DND-41 (cell line): Measurements from ENCODE around the gene ERC2.

Experiments used
- ATAC-seq: fragments of 200-7000 bp; cut with Tn5 transposase; 3 replicates; pipeline ENCODE4 v1.9.1; 2021; ENCODE audit warnings: low read depth; ENCODE audit not compliant: insufficient read depth
- DNase-seq: peaks from one replicate; pipeline ENCODE4 v3.0.0-alpha.2; 2020
- H2AFZ ChIP-seq: 2 replicates; pipeline ENCODE4 v1.6.0; 2012; ENCODE audit warnings: low read depth, low read length
- H3K27ac ChIP-seq: 2 replicates; pipeline ENCODE4 v1.5.1; 2012; ENCODE audit warnings: low read length, inconsistent platforms
- H3K27me3 ChIP-seq: fragments of 200-600 bp; sonication (generic); 2 replicates; pipeline ENCODE4 v1.6.0; 2012; ENCODE audit warnings: low read length, mild to moderate bottlenecking, inconsistent platforms; ENCODE audit not compliant: insufficient read depth, poor library complexity
- H3K36me3 ChIP-seq: 2 replicates; pipeline ENCODE4 v1.5.1; 2012; ENCODE audit warnings: low read length, inconsistent platforms; ENCODE audit not compliant: insufficient read depth
- H3K4me1 ChIP-seq: 2 replicates; pipeline ENCODE4 v1.5.1; 2012; ENCODE audit warnings: mild to moderate bottlenecking, low read length; ENCODE audit not compliant: insufficient read depth
- H3K4me2 ChIP-seq: 2 replicates; pipeline ENCODE4 v1.6.0; 2012; ENCODE audit warnings: mild to moderate bottlenecking, moderate library complexity, low read length, inconsistent platforms; ENCODE audit not compliant: insufficient read depth
- H3K4me3 ChIP-seq, 2 experiments: fragments of 200-600 bp in 1 of 2; shearing (Covaris generic) in 1 of 2; 2 replicates each; pipeline ENCODE4 v1.5.1; 2012 to 2016; ENCODE audit warnings: inconsistent platforms in 2 of 2, low read length in 2 of 2, mild to moderate bottlenecking in 2 of 2, low read depth in 1 of 2, moderate library complexity in 1 of 2
- H3K79me2 ChIP-seq: 2 replicates; pipeline ENCODE4 v1.6.0; 2012; ENCODE audit warnings: low read length, inconsistent platforms; ENCODE audit not compliant: insufficient read depth
- H3K9ac ChIP-seq: 2 replicates; pipeline ENCODE4 v1.6.0; 2012; ENCODE audit warnings: low read depth, mild to moderate bottlenecking, inconsistent platforms, low read length, moderate library complexity
- H3K9me3 ChIP-seq: 2 replicates; pipeline ENCODE4 v1.5.1; 2012; ENCODE audit warnings: low read length, moderate library complexity, mild to moderate bottlenecking, inconsistent platforms; ENCODE audit not compliant: insufficient read depth, severe bottlenecking
- H4K20me1 ChIP-seq: 2 replicates; pipeline ENCODE4 v1.6.0; 2012; ENCODE audit warnings: low read length; ENCODE audit not compliant: insufficient read depth
- EZH2 ChIP-seq: IDR thresholded peaks from 3 replicates; pipeline ENCODE4 v1.6.1; 2012; ENCODE audit warnings: borderline replicate concordance, low read depth, mild to moderate bottlenecking, moderate library complexity, low read length, inconsistent platforms; ENCODE audit not compliant: severe bottlenecking
- TF ChIP-seq, protein P1 (sequence below): IDR thresholded peaks from 2 replicates; pipeline ENCODE4 v1.5.1; 2012; ENCODE audit warnings: borderline replicate concordance, low read length, moderate library complexity, mild to moderate bottlenecking; ENCODE audit not compliant: poor library complexity, severe bottlenecking; ENCODE audit errors: extremely low read depth

The ERC2 gene

DNA sequence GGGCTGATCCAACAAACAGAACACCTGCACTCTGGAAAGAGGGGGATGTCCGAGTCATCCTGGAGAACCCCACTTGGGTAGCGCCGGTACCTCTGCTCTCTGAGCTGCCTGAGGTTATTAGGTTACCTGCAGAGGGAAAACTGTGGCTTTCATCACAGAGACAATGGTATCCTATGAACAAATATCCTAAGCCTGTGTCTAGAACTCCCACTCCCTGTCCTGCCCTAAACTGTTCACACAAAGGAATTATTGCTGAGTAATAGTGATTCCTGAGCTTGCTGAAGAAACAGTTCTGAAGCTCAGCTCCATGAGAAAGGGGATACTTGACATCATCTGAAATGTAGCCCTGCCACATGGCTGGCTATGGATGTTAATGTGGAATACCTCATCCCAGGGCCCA is 949.2 kb downstream of the ERC2 start:
- Histone ChIP-seq H3K4me3 (no peak overlapping the region), H2AFZ (no peak overlapping the region), H3K9ac (no peak overlapping the region), H3K27me3 (no peaks in the 10 kb centered on the region), H3K9me3 (no peaks in the 10 kb centered on the region), H3K36me3 (no peaks in the 10 kb centered on the region), H3K4me2 (no peak overlapping the region), H4K20me1 (no peaks in the 10 kb centered on the region), H3K4me1 (peaks cover 6% of the 10 kb centered on the region; the same call in 1 of the 2 replicates), H3K79me2 (no peaks in the 10 kb centered on the region), H3K27ac (no peak overlapping the region)
- no peak for ATAC-seq
- TF ChIP-seq, protein P1, sequence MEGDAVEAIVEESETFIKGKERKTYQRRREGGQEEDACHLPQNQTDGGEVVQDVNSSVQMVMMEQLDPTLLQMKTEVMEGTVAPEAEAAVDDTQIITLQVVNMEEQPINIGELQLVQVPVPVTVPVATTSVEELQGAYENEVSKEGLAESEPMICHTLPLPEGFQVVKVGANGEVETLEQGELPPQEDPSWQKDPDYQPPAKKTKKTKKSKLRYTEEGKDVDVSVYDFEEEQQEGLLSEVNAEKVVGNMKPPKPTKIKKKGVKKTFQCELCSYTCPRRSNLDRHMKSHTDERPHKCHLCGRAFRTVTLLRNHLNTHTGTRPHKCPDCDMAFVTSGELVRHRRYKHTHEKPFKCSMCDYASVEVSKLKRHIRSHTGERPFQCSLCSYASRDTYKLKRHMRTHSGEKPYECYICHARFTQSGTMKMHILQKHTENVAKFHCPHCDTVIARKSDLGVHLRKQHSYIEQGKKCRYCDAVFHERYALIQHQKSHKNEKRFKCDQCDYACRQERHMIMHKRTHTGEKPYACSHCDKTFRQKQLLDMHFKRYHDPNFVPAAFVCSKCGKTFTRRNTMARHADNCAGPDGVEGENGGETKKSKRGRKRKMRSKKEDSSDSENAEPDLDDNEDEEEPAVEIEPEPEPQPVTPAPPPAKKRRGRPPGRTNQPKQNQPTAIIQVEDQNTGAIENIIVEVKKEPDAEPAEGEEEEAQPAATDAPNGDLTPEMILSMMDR, result no peak
- TF ChIP-seq EZH2, result no peak
- DNase-seq, result no peak

DNA sequence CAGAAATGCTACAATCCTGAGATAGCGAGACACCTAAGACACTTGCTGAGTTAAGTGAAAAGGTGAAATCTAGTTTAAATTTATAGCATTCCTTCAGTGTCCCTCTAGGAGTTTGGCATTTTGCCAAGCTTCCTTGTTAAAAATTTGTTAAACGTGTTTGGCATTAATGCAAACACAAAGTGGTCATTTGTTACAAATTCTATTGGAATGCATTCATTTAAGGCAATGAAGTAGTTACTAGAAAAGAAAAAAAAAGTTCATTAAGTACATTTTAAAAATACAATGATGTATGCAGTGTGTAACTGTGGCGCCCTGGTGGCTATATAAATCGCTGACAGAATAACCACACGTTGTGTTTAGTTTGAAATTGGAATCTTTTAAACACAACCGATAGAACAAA is 949.8 kb downstream of the ERC2 start:
- no peaks in the 10 kb centered on the region for H4K20me1 ChIP-seq
- no peaks in the 10 kb centered on the region for H3K79me2 ChIP-seq
- DNase-seq, result no peak
- no peak for ATAC-seq
- H3K4me2 ChIP-seq, result no peak overlapping the region
- H3K4me1 ChIP-seq, result peaks cover 6% of the 10 kb centered on the region; the same call in 1 of the 2 replicates
- H3K9ac ChIP-seq, result no peak overlapping the region
- no peak for TF ChIP-seq EZH2
- TF ChIP-seq, protein P1, result no peak
- H3K27ac ChIP-seq, result no peak overlapping the region
- no peaks in the 10 kb centered on the region for H3K9me3 ChIP-seq
- H3K4me3 ChIP-seq, result no peak overlapping the region
- no peaks in the 10 kb centered on the region for H3K36me3 ChIP-seq
- H2AFZ ChIP-seq, result no peak overlapping the region
- H3K27me3 ChIP-seq, result no peaks in the 10 kb centered on the region

DNA sequence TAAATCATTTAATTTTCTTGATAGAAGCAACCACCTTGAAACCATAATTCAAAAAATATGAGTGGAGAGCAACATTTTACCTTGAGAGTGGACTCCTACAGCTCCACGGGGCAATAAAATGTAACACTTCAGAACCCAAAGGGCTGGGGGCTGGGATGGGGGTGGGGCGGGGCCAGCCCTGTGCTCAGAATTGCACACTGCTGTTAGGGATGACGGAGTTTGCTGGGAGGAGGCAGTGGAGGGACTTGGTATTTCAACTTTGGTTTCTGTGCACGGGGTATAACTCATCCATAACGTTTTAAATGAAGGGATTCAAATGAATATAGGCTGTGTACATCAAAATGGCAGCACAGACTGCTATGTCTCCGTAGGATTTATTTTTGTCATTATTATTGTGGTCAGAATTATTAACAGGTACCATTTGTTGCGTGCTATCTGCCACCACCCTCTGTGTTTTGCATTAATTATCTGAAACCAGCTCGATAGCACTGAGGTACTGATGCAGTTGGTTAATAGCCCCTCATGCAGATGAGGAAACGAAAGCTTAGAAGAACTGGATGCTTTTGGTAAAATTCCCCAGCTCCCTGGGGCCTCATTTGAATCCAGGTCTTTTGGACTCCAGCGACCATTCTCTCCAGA is 951.8 kb downstream of the ERC2 start:
- Histone ChIP-seq H4K20me1 (no peaks in the 10 kb centered on the region), H3K4me3 (no peak overlapping the region)
- TF ChIP-seq EZH2, result no peak
- TF ChIP-seq, protein P1, result no peak

DNA sequence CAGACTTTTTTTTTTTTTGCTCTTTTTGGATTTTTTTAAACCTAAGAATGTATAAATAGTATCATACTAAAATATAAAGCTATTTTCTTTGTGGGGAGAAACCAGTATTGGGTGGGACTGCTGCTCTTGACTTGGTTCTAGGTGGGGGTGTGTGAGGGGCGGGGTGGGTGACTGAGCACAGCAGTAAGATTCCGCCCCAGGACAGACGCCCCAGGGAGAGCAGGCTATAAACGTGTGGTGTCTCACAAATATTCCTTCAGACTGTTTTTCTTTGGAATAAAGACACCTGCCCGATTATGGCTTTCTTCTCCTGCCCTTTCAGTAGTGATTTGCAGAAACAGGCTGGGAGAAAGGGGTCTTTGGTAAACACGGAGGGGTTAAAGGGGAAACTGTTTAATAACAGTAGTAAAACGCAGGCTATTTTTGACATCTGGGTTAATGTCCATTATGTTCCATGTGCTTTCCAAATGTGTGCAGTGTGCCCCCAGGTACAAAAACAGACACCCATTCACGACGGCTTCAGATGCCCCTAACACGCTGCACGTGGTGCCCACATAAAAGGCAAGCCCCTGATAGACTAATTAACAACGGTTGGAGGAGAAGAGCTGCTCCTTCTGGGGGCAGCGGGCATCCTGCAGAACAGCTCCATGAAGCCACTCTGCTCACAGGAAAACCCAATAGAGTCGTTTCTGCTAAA is 952.6 kb downstream of the ERC2 start:
- H3K4me3 ChIP-seq, result no peak overlapping the region
- H3K27me3 ChIP-seq, result peaks cover 7% of the 10 kb centered on the region
- no peaks in the 10 kb centered on the region for H3K36me3 ChIP-seq
- no peaks in the 10 kb centered on the region for H3K79me2 ChIP-seq
- no peaks in the 10 kb centered on the region for H4K20me1 ChIP-seq
- ATAC-seq (no peak), DNase-seq (no peak)
- H3K9ac ChIP-seq, result no peak overlapping the region
- no peak overlapping the region for H2AFZ ChIP-seq
- no peaks in the 10 kb centered on the region for H3K4me1 ChIP-seq
- TF ChIP-seq, protein P1, result no peak
- TF ChIP-seq EZH2, result no peak
- H3K27ac ChIP-seq, result no peak overlapping the region
- no peaks in the 10 kb centered on the region for H3K9me3 ChIP-seq
- no peak overlapping the region for H3K4me2 ChIP-seq

More for the DNA sequence above, 951.8 kb downstream of the ERC2 start:
- H2AFZ ChIP-seq, result no peak overlapping the region
- H3K27ac ChIP-seq, result no peak overlapping the region
- H3K4me1 ChIP-seq, result no peaks in the 10 kb centered on the region
- DNase-seq (no peak), ATAC-seq (no peak)
- peaks cover 7% of the 10 kb centered on the region for H3K27me3 ChIP-seq
- no peak overlapping the region for H3K9ac ChIP-seq
- no peaks in the 10 kb centered on the region for H3K36me3 ChIP-seq
- H3K9me3 ChIP-seq, result no peaks in the 10 kb centered on the region
- H3K4me2 ChIP-seq, result no peak overlapping the region
- no peaks in the 10 kb centered on the region for H3K79me2 ChIP-seq
